Caco-2 (cell line): Measurements from ENCODE around the gene ZNF778. TPM values are rescaled to one million over a fixed set of nuclear protein-coding genes. Genes with fewer than 3 reads are reported as not detected.

Source experiments
- BruUV-seq: library from RNA; stranded (reverse); fragments of 400-500 nt; replicated peaks from 2 replicates; lab custom pipeline; 2021; lab: Mats Ljungman, UMichigan
- CTCF ChIA-PET: fragments of 300-600 bp; sonication (Branson Sonifier 250); formaldehyde crosslinking; loops from one replicate; lab custom pipeline; 2022; ENCODE audit warnings: antibody characterized with exemption; lab: Charles Lee
- POLR2A ChIA-PET: fragments of 300-600 bp; sonication (Branson Sonifier 250); formaldehyde crosslinking; loops from one replicate; lab custom pipeline; 2022; ENCODE audit warnings: antibody characterized with exemption; lab: Charles Lee
- DNase-seq, 2 experiments: peaks; one replicate each; pipeline versions ENCODE4 v3.0.0 to v3.0.0-alpha.2; 2020 to 2022
- H3K27me3 ChIP-seq: replicated peaks from 2 replicates; pipeline ENCODE4 v1.6.0; 2011; ENCODE audit warnings: low read length; ENCODE audit not compliant: control insufficient read depth, insufficient read depth
- H3K36me3 ChIP-seq: 2 replicates; pipeline ENCODE4 v1.5.1; 2011; ENCODE audit warnings: low read length; ENCODE audit not compliant: control insufficient read depth, insufficient read depth
- H3K4me1 ChIP-seq: fragments of 250-450 bp; sonication (Bioruptor Pico); 2 replicates; pipeline ENCODE4 v1.5.1; 2020; ENCODE audit warnings: mild to moderate bottlenecking
- H3K4me3 ChIP-seq: 2 replicates; pipeline ENCODE4 v1.5.1; 2011; ENCODE audit warnings: low read depth, mild to moderate bottlenecking, control low read depth, low read length
- H3K9me3 ChIP-seq: fragments of 250-450 bp; sonication (Bioruptor Pico); 2 replicates; pipeline ENCODE4 v1.5.1; 2020; ENCODE audit warnings: mild to moderate bottlenecking, moderate library complexity
- H3K27ac Mint-ChIP-seq: one replicate; pipeline ENCODE4 v1.8.0; 2022; ENCODE audit warnings: mixed read lengths; ENCODE audit not compliant: unreplicated experiment
- H3K27me3 Mint-ChIP-seq: one replicate; pipeline ENCODE4 v1.8.0; 2022; ENCODE audit warnings: mixed read lengths; ENCODE audit not compliant: insufficient read depth, unreplicated experiment
- H3K36me3 Mint-ChIP-seq: one replicate; pipeline ENCODE4 v1.8.0; 2022; ENCODE audit warnings: mild to moderate bottlenecking, mixed read lengths; ENCODE audit not compliant: insufficient read depth, unreplicated experiment
- H3K4me1 Mint-ChIP-seq: one replicate; pipeline ENCODE4 v1.8.0; 2022; ENCODE audit warnings: low read depth, mixed read lengths; ENCODE audit not compliant: unreplicated experiment
- H3K4me3 Mint-ChIP-seq: one replicate; pipeline ENCODE4 v1.8.0; 2022; ENCODE audit warnings: mild to moderate bottlenecking, moderate library complexity, mixed read lengths; ENCODE audit not compliant: unreplicated experiment
- H3K9me3 Mint-ChIP-seq: one replicate; pipeline ENCODE4 v1.8.0; 2022; ENCODE audit warnings: mixed read lengths; ENCODE audit not compliant: unreplicated experiment
- intact Hi-C: fragments of 100-400 bp; cut with micrococcal nuclease; formaldehyde crosslinking; loops from one replicate; pipeline ENCODE4 v1.10.0; 2022; ENCODE audit not compliant: unreplicated experiment
- total RNA-seq: library from RNA; stranded (reverse); gene quantifications from 2 replicates; pipeline ENCODE4 v1.2.3, GENCODE V29; 2022
- TF ChIP-seq, protein P1 (sequence below), 2 experiments: fragments of 200-600 bp in 1 of 2; IDR thresholded peaks; 1 replicate in 1 of 2; 2 replicates in 1 of 2; pipeline versions ENCODE4 v1.5.1 to v1.8.0; 2011 to 2022; ENCODE audit warnings: antibody characterized with exemption in 1 of 2, control low read depth in 1 of 2, inconsistent platforms in 1 of 2, low read depth in 1 of 2, low read length in 1 of 2, mild to moderate bottlenecking in 1 of 2, moderate library complexity in 1 of 2; ENCODE audit not compliant: insufficient read depth in 1 of 2, severe bottlenecking in 1 of 2, unreplicated experiment in 1 of 2

ZNF778 gene
- total RNA-seq, 1 experiment from 2014 or later = 18.1 TPM

DNA sequence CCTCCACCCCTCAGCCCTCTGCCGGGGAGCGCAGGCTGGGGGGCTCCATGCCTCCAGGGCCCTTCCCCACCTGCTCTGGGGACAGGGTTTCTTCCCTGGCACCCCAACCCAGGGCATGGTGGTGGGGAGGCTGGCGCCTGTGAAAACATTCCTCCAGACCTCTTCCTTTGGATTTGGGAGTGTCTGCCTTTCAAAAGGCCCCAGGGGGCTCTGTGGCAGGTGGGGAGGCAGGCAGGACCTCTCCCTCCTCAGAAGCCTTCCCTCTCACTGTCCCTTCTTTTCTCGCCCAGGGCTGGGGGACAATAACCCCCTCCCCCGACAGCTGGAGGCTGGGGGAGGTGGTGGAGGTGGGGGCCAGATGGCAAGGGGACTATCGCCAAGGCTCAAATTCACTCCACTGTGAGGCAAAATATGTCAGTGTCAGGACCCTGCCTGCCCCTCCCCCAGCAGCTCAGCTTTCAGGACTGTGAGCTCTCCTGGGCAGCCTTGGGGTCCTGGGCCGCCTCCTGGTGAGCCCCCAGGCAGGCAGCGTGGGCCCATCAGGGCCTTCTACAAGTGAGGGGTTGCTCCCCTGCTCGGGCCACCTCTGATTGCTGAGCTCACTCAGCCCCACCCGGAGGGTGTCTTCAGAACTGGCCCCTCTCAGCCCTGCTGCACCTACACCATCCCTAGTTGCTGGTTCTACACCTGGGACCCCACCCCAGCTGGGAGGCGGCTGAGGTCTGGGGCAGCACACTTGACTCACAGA lies 44.2 kb upstream of the ZNF778 start:
- Mint-ChIP-seq H3K36me3 (no peaks in the 10 kb centered on the region), H3K27me3 (peaks cover 8% of the 10 kb centered on the region), H3K9me3 (no peaks in the 10 kb centered on the region), H3K27ac (no peak overlapping the region), H3K4me3 (no peak overlapping the region), H3K4me1 (peaks cover 7% of the 10 kb centered on the region)
- intact Hi-C loops = no loop called here
- Histone ChIP-seq H3K36me3 (no peaks in the 10 kb centered on the region), H3K4me3 (no peak overlapping the region), H3K27me3 (peaks cover 5% of the 10 kb centered on the region), H3K9me3 (no peaks in the 10 kb centered on the region), H3K4me1 (peaks cover 17% of the 10 kb centered on the region)
- ChIA-PET CTCF (interaction anchor here (0.6 to 1.2 kb wide), 2 partner anchors 43 to 336 kb away, joined by 3 read pairs; partner anchors contain the start of gene ZNF778), POLR2A (no interaction called here)
- DNase-seq = no peak
- BruUV-seq = no TSS peak
- TF ChIP-seq, protein P1, sequence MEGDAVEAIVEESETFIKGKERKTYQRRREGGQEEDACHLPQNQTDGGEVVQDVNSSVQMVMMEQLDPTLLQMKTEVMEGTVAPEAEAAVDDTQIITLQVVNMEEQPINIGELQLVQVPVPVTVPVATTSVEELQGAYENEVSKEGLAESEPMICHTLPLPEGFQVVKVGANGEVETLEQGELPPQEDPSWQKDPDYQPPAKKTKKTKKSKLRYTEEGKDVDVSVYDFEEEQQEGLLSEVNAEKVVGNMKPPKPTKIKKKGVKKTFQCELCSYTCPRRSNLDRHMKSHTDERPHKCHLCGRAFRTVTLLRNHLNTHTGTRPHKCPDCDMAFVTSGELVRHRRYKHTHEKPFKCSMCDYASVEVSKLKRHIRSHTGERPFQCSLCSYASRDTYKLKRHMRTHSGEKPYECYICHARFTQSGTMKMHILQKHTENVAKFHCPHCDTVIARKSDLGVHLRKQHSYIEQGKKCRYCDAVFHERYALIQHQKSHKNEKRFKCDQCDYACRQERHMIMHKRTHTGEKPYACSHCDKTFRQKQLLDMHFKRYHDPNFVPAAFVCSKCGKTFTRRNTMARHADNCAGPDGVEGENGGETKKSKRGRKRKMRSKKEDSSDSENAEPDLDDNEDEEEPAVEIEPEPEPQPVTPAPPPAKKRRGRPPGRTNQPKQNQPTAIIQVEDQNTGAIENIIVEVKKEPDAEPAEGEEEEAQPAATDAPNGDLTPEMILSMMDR (IDR thresholded peaks at IDR 0.05; ENCODE audit: insufficient read depth in 1 of 2, low read depth in 1 of 2, low read length in 1 of 2, severe bottlenecking in 1 of 2, unreplicated experiment in 1 of 2) = no peak

DNA sequence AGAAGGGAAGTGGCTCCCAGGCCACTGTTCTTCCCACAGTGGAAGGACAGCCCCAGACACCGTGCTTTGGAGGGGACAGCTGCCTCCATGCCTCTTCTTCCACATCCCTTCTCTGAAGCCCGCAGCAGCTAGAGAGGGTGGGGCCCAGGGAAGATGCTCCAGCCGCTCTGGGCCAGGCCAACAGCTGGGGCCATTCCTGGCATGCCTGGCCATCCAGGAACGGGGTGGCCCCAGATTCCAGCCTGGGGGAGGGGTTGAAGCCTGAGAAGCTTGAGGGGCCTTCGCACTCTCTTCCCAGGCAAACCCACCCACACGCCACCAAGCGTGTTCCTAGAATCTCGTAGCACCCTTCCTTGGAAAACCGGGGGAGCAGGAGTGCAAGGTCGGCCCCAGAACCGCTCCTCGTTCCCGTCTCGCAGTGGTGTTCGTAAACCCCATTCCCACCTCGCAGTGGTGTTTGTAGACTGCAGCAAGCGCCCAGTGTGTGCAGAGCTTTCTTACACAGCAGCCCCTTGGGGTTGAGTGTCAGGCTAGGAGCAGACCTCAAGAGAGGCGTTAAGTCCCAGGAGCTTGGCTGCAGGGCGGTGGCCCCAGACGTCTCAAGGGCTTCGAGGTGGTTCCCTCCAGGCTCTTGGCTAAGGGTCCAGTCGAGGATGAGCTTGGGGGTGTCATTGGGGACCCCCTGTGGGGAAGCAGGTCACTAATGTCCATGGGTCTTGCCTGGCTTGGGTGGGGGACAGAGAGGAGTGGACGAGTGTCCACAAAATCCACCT lies 43.3 kb upstream of the ZNF778 start:
- H3K36me3 ChIP-seq = no peaks in the 10 kb centered on the region
- Mint-ChIP-seq H3K27ac (no peak overlapping the region), H3K27me3 (peaks cover 8% of the 10 kb centered on the region), H3K36me3 (no peaks in the 10 kb centered on the region), H3K4me3 (no peak overlapping the region), H3K9me3 (no peaks in the 10 kb centered on the region), H3K4me1 (peaks cover 7% of the 10 kb centered on the region)
- no peak overlapping the region for H3K4me3 ChIP-seq
- H3K27me3 ChIP-seq = peaks cover 5% of the 10 kb centered on the region
- no peak for DNase-seq
- CTCF ChIA-PET = interaction anchor here (0.6 to 1.2 kb wide), 3 partner anchors 9 to 335 kb away, joined by 3 read pairs; partner anchors contain the start of gene ZNF778
- peaks cover 17% of the 10 kb centered on the region for H3K4me1 ChIP-seq
- POLR2A ChIA-PET = no interaction called here
- TF ChIP-seq, protein P1 (IDR thresholded peaks at IDR 0.05; ENCODE audit: insufficient read depth in 1 of 2, low read depth in 1 of 2, low read length in 1 of 2, severe bottlenecking in 1 of 2, unreplicated experiment in 1 of 2) = no peak
- no peaks in the 10 kb centered on the region for H3K9me3 ChIP-seq
- intact Hi-C loops = no loop called here
- BruUV-seq = no TSS peak

DNA sequence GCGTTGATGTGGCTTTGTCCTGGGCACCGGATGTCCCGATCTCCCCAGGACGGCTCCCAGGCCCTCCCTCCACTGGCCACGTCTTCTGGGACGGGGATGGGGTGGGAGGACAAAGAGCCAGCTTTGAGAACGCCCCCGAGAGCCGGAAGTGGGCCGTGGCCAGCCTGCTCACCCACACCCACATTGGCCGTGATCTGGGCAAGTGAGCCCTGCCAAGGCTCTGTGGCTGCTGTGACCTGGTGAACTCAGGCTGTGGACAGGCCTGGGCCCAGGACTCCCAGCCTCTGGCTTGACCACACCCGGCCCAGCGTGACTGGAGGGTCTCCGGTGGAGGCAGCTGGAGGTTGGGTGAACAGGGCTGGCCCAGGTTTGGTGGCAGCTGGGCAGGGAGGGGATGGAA lies 42.6 kb upstream of the ZNF778 start:
- Mint-ChIP-seq H3K9me3 (no peaks in the 10 kb centered on the region), H3K4me3 (no peak overlapping the region), H3K36me3 (no peaks in the 10 kb centered on the region), H3K27ac (no peak overlapping the region), H3K27me3 (peaks cover 8% of the 10 kb centered on the region), H3K4me1 (peaks cover 7% of the 10 kb centered on the region)
- Histone ChIP-seq H3K4me3 (no peak overlapping the region), H3K9me3 (no peaks in the 10 kb centered on the region), H3K27me3 (peaks cover 5% of the 10 kb centered on the region), H3K36me3 (no peaks in the 10 kb centered on the region), H3K4me1 (peaks cover 17% of the 10 kb centered on the region)
- ChIA-PET CTCF (interaction anchor here (1.0 to 1.2 kb wide), 2 partner anchors 8 to 42 kb away, joined by 3 read pairs; partner anchors contain the start of gene ZNF778), POLR2A (no interaction called here)
- no peak for DNase-seq
- TF ChIP-seq, protein P1 (IDR thresholded peaks at IDR 0.05; ENCODE audit: insufficient read depth in 1 of 2, low read depth in 1 of 2, low read length in 1 of 2, severe bottlenecking in 1 of 2, unreplicated experiment in 1 of 2) = no peak
- intact Hi-C loops = no loop called here
- no TSS peak for BruUV-seq
